Thymus (tissue), 11 donors: Measurements from ENCODE around the gene GSAP. TPM values are rescaled to one million over a fixed set of nuclear protein-coding genes. Genes with fewer than 3 reads are reported as not detected.

Source experiments
- DNase-seq, 9 donors: peaks; one replicate each; pipeline ENCODE4 v3.0.0-alpha.2; 2013; ENCODE audit warnings: low spot score in 9 of 9, low read depth in 6 of 9, missing footprints in 1 of 9
- H3K27ac ChIP-seq, 2 donors: one replicate each; pipeline ENCODE4 v1.5.1; 2013; ENCODE audit warnings: control low read depth in 1 of 2, low read depth in 1 of 2, low read length in 1 of 2, mild to moderate bottlenecking in 1 of 2, moderate library complexity in 1 of 2
- H3K27me3 ChIP-seq, 2 donors: one replicate each; pipeline ENCODE4 v1.5.1; 2013; ENCODE audit warnings: low read length in 1 of 2; ENCODE audit not compliant: control insufficient read depth in 2 of 2, insufficient read depth in 1 of 2
- H3K36me3 ChIP-seq, 2 donors: one replicate each; pipeline ENCODE4 v1.5.1; 2013; ENCODE audit warnings: low read length in 1 of 2, mild to moderate bottlenecking in 1 of 2, moderate library complexity in 1 of 2; ENCODE audit not compliant: control insufficient read depth in 2 of 2, insufficient read depth in 2 of 2
- H3K4me1 ChIP-seq, 2 donors: one replicate each; pipeline ENCODE4 v1.5.1; 2013; ENCODE audit warnings: low read length in 2 of 2; ENCODE audit not compliant: control insufficient read depth in 2 of 2, insufficient read depth in 2 of 2
- H3K4me3 ChIP-seq, 2 donors: one replicate each; pipeline ENCODE4 v1.5.1; 2013; ENCODE audit warnings: low read length in 2 of 2, control low read depth in 1 of 2, mild to moderate bottlenecking in 1 of 2
- H3K9me3 ChIP-seq, 2 donors: one replicate each; pipeline ENCODE4 v1.5.1; 2013; ENCODE audit warnings: low read length in 1 of 2, mild to moderate bottlenecking in 1 of 2; ENCODE audit not compliant: control insufficient read depth in 2 of 2, insufficient read depth in 1 of 2
- WGBS: extraction: QIAGEN DNeasy Blood & Tissue Kit; methylation state at CpG from one replicate; pipeline ENCODE4 v1.1.7; 2013; 5-methylcytosine and 5-hydroxymethylcytosine counted together
- polyA plus RNA-seq: library from polyadenylated mRNA; stranded (reverse); fragments of 200-250 nt; gene quantifications from one replicate; pipeline ENCODE4 v1.2.3, GENCODE V29; 2013
- total RNA-seq: library from RNA; stranded (reverse); fragments of 120-200 nt; gene quantifications from one replicate; pipeline ENCODE4 v1.2.4, GENCODE V29; 2013
- donor health status: healthy.

The GSAP gene
- total and polyA plus RNA-seq, 2 donors, result 12.4 to 29.7 TPM

- no peak overlapping the region for H3K27ac ChIP-seq
- H3K36me3 ChIP-seq, result no peaks in the 10 kb centered on the region
- no peak overlapping the region for H3K4me3 ChIP-seq
- H3K4me1 ChIP-seq, result peaks cover 0 to 8% of the 10 kb centered on the region in 2 donors
- no peaks in the 10 kb centered on the region for H3K9me3 ChIP-seq
- peak in 1 of 9 donors; percentile 26 for DNase-seq
- 62% methylated on average over 5 of the region's 5 CpGs for WGBS
- no peaks in the 10 kb centered on the region for H3K27me3 ChIP-seq
Observed at GRCh38 chr7:77427996-77428603, 12.0 kb upstream of the GSAP start.

GRCh38 chr7:77426521-77427051 lies 10.4 kb upstream of the GSAP start:
- no peak for DNase-seq
- H3K4me3 ChIP-seq, result no peak overlapping the region
- no peaks in the 10 kb centered on the region for H3K36me3 ChIP-seq
- no peak overlapping the region for H3K27ac ChIP-seq
- no peaks in the 10 kb centered on the region for H3K9me3 ChIP-seq
- H3K4me1 ChIP-seq, result peaks cover 0 to 8% of the 10 kb centered on the region in 2 donors
- 94% methylated on average over 5 of the region's 5 CpGs for whole genome bisulfite sequencing
- no peaks in the 10 kb centered on the region for H3K27me3 ChIP-seq

- no peaks in the 10 kb centered on the region for H3K9me3 ChIP-seq
- no peak overlapping the region for H3K27ac ChIP-seq
- H3K4me1 ChIP-seq, result peaks cover 0 to 8% of the 10 kb centered on the region in 2 donors
- WGBS, result 91% methylated on average over 5 of the region's 5 CpGs
- H3K4me3 ChIP-seq, result no peak overlapping the region
- H3K36me3 ChIP-seq, result no peaks in the 10 kb centered on the region
- H3K27me3 ChIP-seq, result no peaks in the 10 kb centered on the region
- DNase-seq, result no peak
Observed at GRCh38 chr7:77426052-77426404, 9.9 kb upstream of the GSAP start.

GRCh38 chr7:77425101-77426051 lies 9.2 kb upstream of the GSAP start:
- Histone ChIP-seq H3K9me3 (no peaks in the 10 kb centered on the region), H3K27me3 (no peaks in the 10 kb centered on the region), H3K4me3 (no peak overlapping the region), H3K27ac (no peak overlapping the region), H3K4me1 (peaks cover 0 to 8% of the 10 kb centered on the region in 2 donors), H3K36me3 (no peaks in the 10 kb centered on the region)
- WGBS, result 94% methylated on average over 10 of the region's 10 CpGs
- DNase-seq, result no peak

GRCh38 chr7:77422500-77422899 lies 6.4 kb upstream of the GSAP start:
- no peaks in the 10 kb centered on the region for H3K36me3 ChIP-seq
- no peaks in the 10 kb centered on the region for H3K9me3 ChIP-seq
- no peak overlapping the region for H3K4me3 ChIP-seq
- H3K27ac ChIP-seq, result no peak overlapping the region
- no peaks in the 10 kb centered on the region for H3K27me3 ChIP-seq
- H3K4me1 ChIP-seq, result no peaks in the 10 kb centered on the region
- DNase-seq, result no peak

- H3K4me1 ChIP-seq, result peaks cover 0 to 3% of the 10 kb centered on the region in 2 donors
Observed at GRCh38 chr7:77420986-77421672, 5.0 kb upstream of the GSAP start.

GRCh38 chr7:77420438-77420837 lies 4.3 kb upstream of the GSAP start:
- H3K4me1 ChIP-seq, result peaks cover 0 to 3% of the 10 kb centered on the region in 2 donors
- H3K9me3 ChIP-seq, result no peaks in the 10 kb centered on the region
- H3K36me3 ChIP-seq, result no peaks in the 10 kb centered on the region
- WGBS, result 97% methylated on average over 5 of the region's 5 CpGs
- no peak for DNase-seq
- no peak overlapping the region for H3K4me3 ChIP-seq
- no peak overlapping the region for H3K27ac ChIP-seq
- peaks cover 3 to 10% of the 10 kb centered on the region in 2 donors for H3K27me3 ChIP-seq

More at GRCh38 chr7:77420986-77421672, 5.0 kb upstream of the GSAP start:
- H3K9me3 ChIP-seq, result no peaks in the 10 kb centered on the region
- H3K27me3 ChIP-seq, result peaks cover 3 to 4% of the 10 kb centered on the region in 2 donors
- 91% methylated on average over 4 of the region's 4 CpGs for WGBS
- H3K27ac ChIP-seq, result no peak overlapping the region
- no peak for DNase-seq
- no peaks in the 10 kb centered on the region for H3K36me3 ChIP-seq
- H3K4me3 ChIP-seq, result no peak overlapping the region

- 95% methylated on average over 4 of the region's 4 CpGs for WGBS
- peaks cover 2 to 6% of the 10 kb centered on the region in 2 donors for H3K4me1 ChIP-seq
- DNase-seq, result no peak
- peaks cover 3 to 12% of the 10 kb centered on the region in 2 donors for H3K27me3 ChIP-seq
- H3K27ac ChIP-seq, result no peak overlapping the region
- no peaks in the 10 kb centered on the region for H3K36me3 ChIP-seq
- H3K9me3 ChIP-seq, result no peaks in the 10 kb centered on the region
- H3K4me3 ChIP-seq, result no peak overlapping the region
Observed at GRCh38 chr7:77419102-77419501, 3.0 kb upstream of the GSAP start.
